HT1080 (cell line): Measurements from ENCODE around the gene LGI1. TPM values are rescaled to one million over a fixed set of nuclear protein-coding genes. Genes with fewer than 3 reads are reported as not detected.
"Not testable (repeated sequence)": the region's sequence is repeated elsewhere in the genome, so short reads cannot be mapped to it uniquely, and the experiment has no call there.

ENCODE experiments used
- DNase-seq: peaks from one replicate; pipeline ENCODE4 v3.0.0-alpha.2; 2015; ENCODE audit warnings: low read depth
- total RNA-seq: library from RNA; depleted of rRNA; stranded (reverse); fragments of >200 nt; shearing (Covaris generic); gene quantifications from 2 replicates; pipeline ENCODE4 v1.2.3, GENCODE V29; 2014

Gene LGI1
- total RNA-seq, 1 experiment from 2014 or later: 0.02 TPM

GRCh38 chr10:93804200-93804599 lies 46.5 kb downstream of the LGI1 start:
- DNase-seq: no peak

DNA sequence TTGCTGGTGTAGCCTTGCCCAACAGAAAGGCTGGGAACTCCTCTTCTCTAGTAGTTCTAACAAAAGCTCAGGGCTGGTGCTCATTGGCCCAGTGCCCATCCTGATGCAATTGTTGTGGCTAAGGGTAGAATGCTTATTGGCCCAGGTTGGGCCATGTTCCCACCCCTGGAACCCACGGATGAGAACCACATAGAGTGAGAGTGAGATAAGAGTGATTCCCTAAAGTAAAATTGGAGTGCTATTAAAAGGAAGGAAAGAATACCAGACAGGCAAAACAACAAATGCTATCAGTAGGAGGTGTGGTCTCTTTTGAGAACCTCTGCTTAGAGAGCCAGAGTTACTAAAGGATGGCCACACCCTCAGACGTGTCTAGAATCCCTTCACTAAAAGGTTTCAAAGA lies 49.2 kb downstream of the LGI1 start:
- DNase-seq: no peak

GRCh38 chr10:93807371-93807770 lies 49.6 kb downstream of the LGI1 start:
- DNase-seq: no peak

GRCh38 chr10:93812659-93813338 lies 55.1 kb downstream of the LGI1 start:
- DNase-seq: no peak

GRCh38 chr10:93813507-93814465 lies 56.0 kb downstream of the LGI1 start:
- peak; percentile 49 for DNase-seq

DNA sequence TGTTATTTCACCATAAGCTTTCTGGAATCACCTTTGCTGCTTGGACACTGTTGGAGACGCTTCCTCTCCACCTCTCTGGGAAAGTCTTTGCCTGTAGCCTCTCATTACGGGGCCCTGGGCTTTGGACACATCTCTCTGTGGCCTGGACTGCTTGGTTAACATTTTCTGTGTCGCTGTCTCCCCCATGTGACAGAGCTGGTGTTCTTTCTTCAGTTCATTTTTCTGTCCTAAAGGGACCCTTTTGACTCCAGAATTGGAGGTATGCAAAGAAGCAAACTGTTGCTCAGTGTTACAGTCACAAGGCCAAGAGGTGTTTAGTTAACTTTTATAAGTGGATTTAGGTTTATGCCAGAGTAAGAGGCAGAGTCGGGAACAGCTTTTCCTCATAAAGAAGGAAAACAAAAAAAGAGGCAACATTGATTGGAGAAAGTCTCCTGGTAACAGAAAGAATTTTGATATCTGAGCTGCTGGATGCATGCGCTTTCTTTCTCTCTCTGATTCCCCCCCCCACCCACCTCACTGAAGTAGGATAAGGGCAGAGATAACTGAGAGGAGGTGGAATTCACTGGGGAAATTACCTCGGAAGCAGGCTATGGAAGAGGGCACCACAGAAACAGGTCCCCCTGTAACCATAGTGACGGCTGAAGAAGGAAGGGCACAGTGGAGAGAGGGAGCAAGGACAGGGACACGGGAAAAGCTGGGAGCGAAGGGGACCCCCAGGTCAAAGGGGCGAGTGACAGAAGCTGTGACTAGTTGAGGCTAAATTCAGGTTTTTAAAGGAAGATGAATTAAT lies 57.8 kb downstream of the LGI1 start:
- DNase-seq: peak; percentile 33

GRCh38 chr10:93816123-93816747 lies 58.5 kb downstream of the LGI1 start:
- DNase-seq: peak; percentile 58

DNA sequence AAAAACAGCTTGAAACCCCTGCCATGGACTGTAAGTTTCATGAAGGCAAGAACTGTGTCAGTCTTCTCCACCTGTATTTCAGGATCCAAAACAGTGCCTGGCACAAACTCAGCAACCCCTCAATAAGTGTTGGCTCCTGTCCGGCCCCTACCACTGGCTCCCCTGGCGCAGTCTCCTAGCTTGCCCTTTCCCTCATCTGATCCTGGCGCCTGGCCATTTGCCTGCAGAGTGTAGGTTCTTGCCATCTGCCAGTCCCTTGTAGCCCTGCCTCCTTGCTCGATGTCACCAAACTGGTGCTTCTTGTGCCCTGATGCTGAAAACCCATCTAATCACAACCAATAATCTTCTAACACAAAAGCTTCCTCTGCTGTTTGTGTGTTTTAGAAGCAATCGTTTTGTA lies 60.4 kb downstream of the LGI1 start:
- no peak for DNase-seq

GRCh38 chr10:93819520-93819919 lies 61.8 kb downstream of the LGI1 start:
- DNase-seq: no peak

DNA sequence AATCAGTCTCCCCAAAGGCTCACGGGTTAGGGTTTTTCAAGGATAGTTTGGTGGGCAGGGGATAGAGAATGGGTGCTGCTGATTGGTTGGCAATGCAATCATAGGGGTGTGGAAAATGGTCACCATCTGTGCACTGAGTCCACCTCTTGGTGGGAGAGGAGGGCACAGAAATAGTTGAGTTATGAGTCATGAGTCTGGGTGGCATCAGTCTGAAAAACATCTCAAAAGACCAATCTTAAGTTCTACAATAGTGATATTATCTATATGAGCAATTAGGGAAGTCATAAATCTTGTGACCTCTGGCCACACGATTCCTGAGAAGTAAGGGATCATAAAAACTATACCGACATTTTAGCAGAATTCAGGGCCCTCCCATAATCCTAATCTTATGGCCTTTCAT lies 62.7 kb downstream of the LGI1 start:
- DNase-seq: peak; percentile 85

GRCh38 chr10:93821051-93821772 lies 63.5 kb downstream of the LGI1 start:
- peak; percentile 30 for DNase-seq

- DNase-seq: peak; percentile 68
These were observed 68.6 kb downstream of the LGI1 start for GRCh38 chr10:93826355-93826754.

DNA sequence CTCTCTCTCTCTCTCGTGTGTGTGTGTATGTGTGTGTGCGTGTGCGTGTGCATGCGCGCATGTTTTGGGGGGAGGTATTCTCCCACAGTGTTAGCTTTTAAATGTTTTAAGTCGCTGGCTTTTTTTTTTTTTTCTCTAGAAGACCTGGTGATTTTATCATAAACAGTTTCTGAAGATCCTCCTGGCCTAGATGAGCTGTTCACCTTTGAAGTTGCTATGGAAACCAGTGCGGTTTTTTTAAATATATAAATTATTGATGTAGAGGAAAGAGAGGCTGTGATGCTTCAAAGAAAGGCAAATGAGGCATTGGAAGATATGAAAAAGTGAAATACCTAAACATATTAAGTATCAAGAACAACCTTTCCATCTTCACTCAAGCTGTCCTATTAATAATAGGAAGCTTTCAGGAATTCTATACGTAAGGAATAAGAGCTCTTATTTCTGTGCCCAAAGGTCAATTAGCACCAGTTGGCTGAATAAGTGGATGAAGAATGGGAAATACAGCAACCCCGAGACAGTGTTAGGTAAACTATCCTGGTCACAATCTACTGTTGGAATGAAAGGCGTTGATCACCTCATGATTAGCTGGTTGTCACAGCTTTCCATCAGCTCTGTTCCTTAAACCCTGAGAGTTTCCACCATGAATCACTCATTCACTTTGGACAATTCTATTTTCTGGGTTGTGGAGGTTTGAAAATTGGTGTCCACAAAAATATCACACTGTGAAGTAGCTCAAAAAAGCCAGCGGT lies 69.5 kb downstream of the LGI1 start:
- DNase-seq: no peak

GRCh38 chr10:93831065-93831464 lies 73.3 kb downstream of the LGI1 start:
- not testable (repeated sequence) for DNase-seq

DNA sequence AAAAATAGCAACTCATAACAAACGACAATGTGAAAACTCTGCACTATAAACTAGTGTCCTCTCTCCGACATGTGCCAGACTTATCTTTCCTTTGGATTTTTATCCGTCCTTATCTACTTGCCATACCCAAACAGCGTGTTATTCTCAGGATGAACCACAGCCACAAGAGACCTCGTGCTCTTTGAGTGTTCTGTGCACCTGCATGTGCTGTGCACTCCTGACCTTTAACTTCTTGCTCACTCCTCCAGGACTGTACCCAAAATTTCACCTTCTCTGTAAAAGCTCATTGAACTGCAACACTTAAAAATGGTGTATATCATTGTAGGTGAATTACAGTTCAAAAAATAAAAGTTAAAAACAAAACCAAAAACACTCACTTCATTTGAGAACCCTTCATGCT lies 78.0 kb downstream of the LGI1 start:
- DNase-seq: no peak

DNA sequence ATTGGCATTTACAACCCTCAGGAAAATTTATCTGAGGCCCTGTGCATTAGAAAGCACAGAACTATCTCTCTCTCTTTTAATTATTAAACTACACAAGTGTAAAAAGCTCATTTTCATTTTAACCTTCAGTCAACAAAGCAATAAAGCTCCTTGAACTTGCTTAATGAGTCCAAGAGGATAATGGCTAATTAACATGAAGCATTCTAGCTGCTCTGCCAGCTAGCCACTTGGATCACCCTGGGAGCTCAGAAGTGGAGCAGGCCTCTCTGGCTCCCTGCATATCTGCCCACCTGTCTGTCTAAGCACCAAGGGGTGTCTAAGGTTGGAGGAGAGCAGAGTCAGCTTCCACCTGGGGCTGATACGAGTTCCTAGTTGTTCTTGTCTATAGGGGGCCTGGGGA lies 80.1 kb downstream of the LGI1 start:
- DNase-seq: no peak

- no peak for DNase-seq
These were observed 80.5 kb downstream of the LGI1 start for GRCh38 chr10:93838278-93838677.

- no peak for DNase-seq
These were observed 84.2 kb downstream of the LGI1 start for GRCh38 chr10:93841961-93842360.

GRCh38 chr10:93844979-93845626 lies 87.4 kb downstream of the LGI1 start:
- no peak for DNase-seq
